Activated CD4-positive, alpha-beta T cell treated with anti-CD3 and anti-CD28 coated beads, Interleukin-10, Interleukin-2, amounts not matched to agents 100 ng/mL and 50 ng/mL, durations not matched to agents 16 hours and 8 hours (primary cell): ENCODE results near the gene KCP.

Source experiments
- DNase-seq: peaks from one replicate; pipeline ENCODE4 v3.0.0-alpha.2; 2020

Gene KCP

DNA sequence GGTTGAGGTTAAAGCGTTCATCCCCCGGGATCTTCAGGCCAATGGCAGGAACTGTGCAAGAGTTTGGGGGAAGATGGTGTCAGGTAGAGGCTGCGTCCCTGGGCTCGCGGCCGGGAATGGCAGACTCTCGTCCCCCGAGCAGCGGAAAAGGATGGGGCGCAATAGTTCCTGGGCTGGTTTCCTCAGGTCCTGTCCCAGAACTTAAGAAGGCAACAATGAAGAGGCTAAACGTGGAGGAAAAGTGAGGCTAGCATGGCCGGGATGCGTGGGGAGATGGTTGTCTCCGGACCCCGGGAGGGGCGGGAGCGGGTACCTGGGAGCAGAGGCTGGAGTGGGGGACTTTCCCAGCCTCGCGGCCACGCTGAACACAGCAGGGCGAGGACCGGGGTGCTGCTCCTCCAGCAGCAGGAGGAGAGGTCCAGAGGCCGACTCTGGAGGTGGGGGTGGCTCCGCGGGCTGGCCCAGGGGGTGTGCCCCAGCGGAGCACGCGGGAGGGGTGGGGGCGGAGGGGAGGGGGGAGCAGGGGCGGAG lies 28.1 kb upstream of the KCP start:
- peak; percentile 47 for DNase-seq

DNA sequence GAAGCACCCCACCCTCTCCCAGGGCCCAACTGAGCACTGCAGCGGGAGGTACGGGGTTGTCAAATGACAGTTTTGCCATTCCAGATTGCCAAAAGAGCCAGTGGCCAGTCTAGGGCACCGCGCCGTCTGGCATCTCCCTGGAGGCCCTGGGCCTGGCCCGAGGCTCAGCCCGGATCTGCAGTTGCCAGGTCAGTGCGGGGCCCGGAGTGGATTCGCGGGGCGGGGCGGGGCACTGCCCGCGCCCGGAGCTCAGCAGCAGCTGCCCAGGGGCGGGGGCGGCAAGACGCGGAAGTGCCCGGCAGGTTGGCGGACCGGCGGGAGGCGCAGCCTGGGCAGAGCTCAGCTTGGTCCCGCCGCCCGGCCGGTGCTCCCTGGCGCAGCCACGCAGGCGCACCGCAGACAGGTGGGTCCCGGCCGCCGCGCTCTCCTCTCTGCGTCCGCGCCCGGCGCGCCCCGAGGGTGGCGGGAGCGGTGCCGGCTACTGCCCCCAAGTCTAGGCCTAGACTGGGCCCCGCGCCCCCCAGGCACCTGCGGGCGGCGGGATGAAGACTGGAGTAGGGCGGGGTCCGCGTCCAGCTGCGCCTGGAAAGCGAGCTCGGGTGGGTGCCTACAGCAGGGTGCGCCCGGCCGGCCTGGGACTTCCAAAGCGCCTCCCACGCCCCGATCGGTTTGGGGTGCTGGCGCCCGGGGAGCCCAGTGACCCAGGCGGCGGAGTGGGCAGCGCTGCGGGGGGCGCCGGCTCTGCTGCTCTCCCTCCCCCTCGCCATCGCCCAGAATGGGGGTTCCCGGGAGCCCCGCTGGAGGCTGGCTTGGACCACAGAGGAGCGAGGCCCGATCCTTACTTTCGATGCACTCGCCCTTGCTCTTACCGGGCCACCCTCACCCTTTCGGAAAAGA lies 27.4 kb upstream of the KCP start, which contains the start of gene IRF5:
TSS of gene IRF5 (plus strand) at position 281 of the 897 bp plus-strand sequence. CDS start 4,155 bp downstream, outside the sequence.
- peak; percentile 51 for DNase-seq

DNA sequence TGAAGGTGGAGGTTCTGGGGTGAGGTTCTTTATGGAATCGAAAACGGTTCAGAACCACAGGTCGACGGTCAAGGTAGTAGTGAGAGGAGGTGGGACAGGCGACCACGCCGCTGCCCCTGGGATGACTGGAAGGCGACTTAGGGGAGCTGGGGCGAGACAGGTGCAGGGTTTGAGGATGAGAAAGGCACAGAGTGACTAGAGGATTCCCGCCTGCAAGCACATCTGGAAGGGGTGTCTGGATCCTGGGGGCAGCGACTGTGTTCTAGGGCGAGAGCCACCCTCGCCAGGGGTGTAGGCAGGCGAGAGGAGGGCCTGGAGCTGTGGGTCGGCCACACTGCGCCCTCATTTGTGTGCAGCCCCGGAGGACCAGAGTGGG lies 26.8 kb upstream of the KCP start:
- no peak for DNase-seq

DNA sequence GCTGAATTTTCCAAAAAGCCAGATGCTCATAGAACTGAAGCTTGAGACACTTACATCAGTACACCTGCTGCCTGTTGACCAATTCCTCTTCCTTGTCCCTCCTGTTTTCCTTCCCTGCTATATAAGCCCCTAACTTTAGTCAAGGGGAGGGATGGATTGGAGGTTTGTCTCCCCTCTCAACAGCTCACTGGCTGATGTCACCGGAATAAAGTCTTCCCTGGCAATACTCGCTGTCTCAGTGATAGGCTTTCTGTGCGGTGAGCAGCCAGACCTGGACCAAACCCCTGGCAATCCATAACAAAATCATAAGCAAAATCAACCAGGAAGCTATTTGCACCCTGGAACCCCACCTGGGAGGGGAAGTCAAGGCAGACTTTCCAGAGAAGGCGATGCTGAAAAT lies 26.3 kb upstream of the KCP start:
- DNase-seq = no peak

DNA sequence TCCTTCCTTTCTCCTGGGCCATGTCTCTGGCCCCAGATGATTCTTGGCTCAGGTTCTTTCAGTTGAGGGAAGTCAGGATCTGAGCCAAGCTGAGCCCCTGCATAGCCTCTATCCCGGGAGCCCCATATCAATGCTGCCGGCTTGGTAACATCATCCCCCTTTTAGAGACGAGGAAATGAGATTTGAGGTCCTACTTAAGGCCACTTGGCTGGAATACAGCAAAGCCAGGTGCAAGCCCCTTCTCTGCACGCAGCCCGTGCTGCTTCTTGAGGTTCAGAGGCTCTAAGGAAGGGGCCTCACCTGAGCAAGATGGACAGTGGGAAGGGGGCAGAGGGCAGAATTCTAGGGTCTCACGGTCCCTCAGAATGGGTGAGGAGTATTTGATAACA lies 24.8 kb upstream of the KCP start:
- DNase-seq = no peak

DNA sequence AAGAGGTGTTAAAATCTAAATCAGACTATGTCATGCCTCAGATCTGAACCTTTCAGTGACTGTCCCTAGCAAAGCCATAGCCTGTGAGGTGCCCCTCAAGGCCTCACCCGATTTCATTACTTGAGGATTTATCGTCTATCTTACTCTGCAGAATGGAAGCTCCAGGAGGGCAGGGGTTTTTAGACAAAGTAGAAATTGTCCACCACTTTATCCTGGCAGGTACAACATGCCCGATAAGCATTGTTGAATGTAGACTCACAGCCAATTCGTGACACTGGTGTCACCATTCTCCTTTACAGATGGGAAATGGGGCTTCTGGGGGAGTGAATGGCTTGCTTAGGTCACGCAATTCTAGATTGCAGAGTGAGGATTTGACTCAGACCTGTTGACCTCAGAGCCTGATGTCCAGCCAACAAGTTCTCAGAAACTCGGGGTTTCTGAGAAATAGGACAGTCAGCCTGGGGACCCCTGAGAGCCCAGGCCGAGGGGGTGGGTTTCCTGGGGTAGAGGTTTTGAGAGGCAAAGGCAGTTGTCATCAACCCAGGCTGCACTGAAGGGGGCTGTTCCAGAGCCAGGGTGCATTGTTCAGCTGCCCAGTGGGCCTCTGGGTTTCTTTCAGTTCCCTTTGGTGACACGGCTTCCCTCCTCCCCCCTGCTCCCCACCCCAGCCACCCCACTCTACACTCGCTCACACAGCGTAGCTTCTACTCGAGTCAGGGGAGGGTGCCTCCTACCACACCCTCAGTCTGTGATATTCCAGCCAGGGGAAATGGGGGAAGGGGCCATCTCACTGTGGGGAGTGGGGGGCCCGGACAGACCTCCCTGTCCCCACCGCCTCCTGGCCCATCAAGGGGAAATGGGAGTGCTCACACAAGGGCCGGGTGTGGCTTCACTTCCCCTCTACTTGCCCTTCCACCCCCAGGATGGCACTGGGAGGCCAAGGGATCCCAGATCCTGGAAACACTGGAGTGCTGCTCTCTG lies 24.1 kb upstream of the KCP start:
- DNase-seq = no peak

DNA sequence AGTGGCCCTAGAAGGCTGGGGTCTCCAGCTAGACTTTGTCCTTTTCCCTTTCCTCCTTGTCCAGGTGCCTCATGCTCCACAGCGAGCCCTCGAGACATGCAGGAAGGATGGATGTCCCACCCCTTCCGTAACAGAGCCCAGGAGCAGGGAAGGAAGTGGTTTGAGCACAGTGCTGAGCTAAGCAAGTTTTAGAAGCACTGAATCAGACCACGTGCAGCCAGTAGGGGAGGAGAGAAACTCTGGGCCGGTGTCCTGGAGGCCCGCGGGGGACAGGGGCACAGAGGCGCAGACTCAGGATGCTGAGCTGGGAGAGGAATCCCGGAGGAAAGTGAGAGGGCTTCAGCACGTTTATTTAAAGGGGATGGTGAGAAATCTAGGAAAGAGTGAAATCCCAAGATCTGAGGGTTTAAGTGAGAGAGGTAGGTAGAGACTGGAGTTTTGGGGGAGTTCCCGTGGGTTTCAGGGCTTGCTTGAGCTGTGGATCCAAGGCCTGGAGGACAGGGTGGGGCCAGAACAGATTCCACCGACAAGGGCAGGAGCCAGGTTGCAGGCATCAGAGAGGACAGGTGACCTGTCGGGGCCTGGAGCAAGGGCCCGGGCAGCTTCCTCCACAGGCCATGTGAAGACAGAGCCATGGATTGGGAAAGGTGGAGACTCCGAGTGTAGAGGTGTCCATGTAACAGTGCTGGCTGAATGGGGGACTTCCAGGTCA lies 22.8 kb upstream of the KCP start:
- DNase-seq = peak; percentile 80

DNA sequence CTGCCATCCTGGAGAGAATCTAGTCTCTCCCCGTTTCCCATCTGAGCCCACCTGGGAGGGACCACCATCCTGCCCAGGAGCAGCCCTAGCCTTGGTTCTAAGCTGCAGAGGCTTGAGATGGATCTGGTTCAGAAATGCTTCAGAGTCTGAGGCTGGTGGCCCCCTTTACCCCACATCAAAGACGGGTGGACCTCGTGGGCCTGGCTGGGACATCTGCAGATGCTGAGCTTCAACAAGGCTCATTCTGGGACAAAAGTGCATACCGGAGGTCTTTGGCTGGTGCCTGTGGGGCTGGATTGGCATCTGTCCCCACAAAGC lies 22.3 kb upstream of the KCP start:
- no peak for DNase-seq

DNA sequence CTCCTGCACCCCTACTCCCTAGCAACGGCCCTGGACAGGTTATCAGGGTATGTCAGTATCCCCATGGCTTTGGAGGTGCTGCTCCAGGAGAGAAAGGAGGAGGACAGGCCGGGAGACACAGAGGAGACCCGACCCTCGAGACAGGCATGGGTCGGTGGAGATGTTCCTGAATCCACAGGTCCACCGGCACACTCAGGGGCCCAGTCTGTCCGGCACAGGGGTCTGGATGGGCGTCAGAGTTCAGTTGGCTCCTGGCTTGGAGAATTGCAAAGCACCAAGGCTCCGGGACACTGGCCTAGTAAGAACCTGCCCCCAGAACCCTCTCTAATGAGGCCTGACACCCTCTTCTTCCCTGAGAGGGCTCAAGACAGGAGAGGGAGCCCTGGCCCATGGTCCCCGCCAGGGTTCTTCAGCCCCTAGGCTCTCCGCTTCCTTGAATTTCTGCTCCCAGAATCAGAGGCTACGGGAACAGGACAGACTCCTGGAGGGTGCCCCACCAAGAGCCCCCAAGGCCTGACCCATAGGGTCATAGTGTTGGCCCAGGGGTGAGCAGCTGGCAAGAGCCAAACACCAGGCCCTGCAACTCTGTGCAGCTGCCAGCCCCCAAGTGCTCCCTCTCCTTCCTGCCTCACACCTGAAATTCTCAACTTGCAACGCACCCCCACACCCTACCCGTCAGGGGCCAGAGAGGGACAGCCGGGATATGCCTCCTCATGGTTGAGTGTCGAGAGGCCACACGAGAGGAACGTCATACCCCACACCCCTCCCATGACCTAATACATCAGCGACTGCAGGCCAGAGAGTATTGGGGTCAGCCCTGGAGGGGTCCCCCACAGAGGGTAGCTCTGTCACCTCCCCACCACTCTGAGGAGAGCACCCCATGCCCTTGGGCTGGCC lies 21.7 kb upstream of the KCP start:
- DNase-seq = no peak

DNA sequence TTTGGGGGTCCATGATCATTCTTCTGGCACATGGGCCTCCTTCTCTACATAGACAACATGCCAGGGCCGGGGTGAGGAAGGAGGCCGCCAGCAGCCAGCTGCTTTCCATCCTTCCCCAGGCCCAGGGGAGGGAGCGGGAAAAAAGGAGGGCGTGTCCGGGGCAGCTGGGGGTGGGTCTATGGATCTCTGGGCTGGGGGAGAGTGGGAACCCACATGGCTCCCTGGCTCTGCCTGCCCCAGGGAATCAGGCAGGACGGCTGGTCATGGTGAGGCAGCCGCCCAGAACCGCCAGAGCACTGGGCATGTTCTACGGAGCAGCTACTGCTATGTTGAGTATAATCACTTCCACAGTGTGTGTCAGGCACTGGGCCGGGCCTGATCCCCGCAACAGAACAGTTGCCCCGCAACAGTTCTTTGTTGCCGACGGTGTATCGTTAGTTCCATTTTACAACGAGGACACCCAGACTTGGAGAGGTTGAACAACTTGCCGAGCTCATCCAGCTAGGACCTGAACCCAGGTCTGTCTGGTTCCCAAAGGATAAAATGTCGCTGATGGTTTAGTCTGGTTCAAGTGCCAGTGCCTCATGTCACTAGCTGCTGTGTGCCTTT lies 20.8 kb upstream of the KCP start:
- DNase-seq = no peak

DNA sequence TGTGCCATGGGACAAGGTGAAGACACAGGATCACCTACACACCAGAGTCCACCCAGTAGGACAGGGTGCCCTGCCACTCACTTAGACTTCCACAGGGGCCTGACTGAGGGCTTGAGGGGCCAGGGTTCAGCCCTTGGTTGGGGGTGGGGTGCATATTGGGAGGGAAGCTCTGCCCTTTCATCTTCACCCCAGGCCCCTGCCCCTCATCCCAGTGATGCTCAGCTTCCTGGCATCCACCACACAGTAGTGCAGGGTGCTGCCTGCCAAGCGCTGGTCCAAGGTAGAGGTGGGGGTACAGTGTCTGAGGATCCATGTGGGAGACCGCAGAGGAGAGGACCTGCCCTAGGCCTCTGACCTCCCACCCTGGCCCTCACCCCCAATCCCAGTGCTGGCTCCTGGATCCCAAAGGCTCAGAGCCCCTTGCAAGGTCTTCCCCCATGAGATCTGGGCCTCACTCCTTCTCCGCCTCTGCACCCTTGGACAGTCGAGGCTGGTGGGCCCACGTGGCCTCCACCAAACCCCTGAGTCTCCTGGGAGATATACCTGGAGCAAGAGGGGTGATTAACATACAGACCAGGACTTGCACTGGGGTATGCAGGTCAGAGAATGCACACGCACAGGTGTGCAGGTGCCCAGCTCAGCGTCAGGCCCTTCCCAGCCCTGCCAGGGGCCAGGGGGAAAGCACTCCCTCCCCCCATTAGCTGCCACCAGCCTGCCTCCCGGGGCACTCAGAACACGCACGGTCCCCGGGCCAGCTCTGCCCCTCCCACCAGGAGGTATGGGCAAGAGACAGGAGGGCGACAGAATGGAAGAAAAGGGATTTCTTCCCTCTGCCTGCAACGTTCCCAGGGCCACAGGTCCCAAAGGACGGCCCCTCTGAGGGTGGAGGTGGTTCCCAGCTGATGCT lies 18.6 kb upstream of the KCP start:
- DNase-seq = no peak

DNA sequence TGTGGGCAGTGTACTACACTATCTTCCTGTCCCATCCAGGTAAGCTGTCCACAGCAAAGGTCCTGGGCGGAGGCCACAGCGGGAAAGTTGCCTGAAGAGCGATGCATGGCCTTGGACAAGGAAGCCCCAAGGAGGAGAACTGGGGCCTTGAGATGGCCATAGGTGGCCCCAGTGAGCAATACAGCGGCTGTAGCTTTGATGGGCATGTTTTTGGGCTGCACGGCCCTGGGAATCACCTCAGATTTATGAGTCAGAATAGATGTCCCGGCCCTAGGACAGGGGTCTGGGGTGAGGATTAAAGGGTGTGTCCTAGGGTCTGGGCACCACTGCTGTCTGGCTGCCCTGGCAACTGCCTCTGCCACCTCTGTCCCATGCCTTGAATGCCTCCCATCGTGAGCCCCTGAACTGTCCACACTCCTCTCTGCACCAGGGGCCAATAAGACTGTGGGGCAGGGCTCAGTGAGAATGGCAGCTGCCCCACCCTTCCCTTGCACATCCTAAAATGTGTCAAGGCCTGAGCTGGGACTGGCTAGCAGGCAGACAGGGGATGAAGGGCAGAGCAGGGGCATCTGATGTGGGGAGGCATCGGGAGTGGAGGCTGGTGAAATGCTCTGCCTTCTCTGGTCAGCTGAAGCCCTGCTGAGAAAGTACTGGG lies 17.8 kb upstream of the KCP start:
- no peak for DNase-seq

DNA sequence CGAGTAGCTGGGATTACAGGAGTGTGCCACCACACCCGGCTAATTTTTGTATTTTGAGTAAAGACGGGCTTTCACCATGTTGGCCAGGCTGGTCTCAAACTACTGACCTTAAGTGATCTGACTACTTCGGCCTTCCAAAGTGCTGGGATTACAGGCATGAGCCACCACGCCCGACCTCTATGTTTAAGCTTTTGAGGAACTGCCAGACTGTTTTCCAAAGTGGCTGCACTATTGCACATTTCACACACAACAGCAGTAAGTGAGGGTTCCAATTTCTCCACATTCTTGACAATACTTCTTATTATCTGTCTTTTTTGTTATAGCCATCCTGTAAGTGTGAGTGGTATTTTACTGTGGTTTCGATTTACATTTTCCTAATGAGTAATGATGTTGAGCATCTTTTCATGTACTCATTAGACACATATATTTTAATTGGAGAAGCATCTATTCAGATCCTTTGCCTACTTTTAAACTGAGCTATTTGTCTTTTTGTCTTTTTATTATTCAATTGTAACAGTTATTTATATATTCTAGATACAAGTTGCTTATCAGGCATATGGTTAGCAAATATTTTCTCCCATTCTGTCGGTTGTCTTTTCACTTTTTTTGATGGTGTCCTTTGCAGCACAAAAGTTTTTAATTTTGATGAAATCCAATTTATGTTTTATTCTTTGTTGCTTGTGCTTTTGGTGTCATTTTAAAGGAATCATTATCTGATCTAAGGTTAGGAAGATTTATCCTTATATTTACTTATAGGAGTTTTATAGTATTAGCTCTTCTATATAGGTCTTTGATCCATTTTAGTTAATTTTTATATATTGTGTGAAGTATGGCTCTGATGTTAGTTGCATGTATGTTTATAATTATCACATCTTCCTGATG lies 14.4 kb upstream of the KCP start:
- no peak for DNase-seq

DNA sequence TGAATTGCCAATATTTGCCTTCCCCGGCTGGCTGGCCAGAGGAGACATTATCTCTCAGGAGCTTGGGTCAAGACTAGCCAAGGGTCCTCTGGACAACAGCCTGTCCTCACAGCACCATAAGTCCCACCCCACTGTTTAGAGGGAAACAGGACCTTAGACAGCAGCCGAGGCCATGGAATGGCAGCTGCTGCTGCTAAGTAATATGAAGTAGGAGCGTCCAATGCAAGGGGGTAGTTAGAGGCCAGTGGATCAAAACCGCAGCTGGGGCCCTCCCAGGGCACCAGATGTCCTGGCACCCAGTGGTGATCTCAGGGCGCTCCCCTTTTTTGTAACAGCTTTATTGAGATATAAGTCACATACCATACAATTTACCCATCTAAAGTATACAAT lies 12.9 kb upstream of the KCP start:
- no peak for DNase-seq

DNA sequence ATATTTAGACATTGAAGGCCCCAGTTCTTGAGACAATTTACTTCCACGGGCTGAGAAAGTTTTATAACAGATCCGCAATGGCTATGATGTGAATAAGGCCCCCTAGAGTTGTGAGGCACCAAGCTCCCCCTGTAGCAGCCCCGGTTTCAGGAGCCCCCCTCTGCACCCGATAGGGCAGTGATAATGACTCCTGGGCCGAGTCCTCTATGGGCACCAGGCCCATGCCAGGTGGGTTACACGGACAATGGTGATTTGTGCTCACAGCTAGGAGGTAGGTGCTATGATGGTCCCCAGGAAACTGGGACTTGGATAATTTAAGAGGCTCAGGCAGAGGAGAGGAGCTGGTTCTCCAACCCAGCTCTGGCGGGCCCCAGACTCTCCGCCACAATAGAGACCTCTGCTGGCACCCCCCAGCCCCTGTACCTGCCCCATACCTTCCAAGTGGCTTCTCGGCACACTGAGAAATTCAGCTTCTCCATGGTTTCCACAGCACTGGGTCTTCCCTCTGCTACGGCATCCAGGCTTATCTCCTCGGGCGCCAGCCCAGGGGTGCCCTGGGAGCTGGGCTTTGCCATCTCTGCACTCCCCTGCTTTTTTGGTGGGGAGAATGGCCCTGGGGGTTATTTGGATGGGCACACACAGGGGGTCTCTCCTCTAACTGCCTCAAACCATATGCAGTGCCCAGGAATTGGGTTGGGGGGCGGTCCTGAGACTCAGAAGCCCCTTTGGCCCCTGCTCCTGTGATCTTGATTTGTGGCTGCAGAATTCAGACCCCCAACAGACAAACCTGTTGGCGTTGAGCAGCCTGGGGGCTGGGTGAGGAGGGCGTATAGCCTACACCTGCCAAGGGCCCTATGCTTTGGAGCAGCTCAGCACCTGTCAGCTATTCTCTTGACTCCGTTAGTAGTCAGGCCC lies 12.2 kb upstream of the KCP start:
- no peak for DNase-seq

DNA sequence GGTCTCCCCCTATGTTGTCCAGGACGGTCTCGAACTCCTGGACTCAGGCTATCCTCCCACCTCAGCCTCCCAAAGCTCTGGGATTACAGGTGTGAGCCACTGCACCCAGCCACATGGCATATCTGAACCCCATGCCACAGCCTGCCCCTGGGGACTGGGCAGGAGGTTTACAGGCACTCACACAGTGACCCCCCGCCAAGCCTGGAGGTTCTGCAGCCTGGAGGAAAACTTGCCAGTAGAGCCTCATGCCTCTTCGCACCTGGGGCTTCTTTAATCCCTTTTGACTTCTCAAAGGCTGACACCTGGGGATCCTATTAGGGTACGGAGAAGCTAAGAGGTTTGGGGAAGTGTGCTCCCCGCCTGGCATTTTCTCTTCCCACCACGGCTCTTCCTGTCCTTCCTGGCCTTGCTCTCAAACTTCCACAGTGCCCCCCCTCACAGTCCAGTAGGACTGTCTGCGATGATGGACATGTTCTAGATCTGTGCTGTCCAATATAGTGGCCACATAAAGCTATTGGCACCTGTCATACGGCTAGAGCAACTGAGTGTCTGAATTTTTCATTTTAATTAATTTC lies 11.4 kb upstream of the KCP start:
- DNase-seq = no peak

DNA sequence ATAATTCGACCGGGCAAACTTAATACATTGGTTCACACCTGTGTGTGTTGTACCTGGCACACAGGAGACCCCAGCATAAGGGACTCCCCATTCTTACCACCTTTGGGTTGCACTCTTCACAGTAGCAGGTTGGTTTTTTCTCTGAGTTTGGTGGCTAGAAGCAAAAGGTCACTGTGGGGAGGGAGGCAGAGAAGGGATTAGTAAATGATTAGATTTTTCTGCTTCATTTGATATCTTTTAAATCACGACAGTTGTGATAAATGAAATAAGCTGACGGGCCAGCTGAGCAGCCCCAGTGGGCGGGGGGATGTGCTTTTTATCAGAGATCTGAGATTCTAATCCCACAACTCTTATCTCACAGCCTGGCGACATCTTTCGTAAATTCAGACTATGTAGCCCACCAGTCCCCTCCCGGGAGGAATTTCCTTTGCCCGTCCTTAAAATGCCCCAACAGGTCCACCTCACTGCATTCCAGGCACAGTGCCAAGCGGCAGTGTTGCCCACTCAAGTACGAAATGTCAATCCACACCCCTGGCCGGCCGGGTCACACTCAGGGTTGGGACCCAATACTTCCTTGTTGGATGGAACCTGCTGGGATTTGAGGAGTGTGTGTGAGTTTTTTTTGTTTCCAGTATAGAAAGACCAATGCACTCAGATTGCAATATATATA lies 10.5 kb upstream of the KCP start:
- DNase-seq = no peak
